GM12892 (cell line): ENCODE data around the gene SLC9A9.

ENCODE experiments used
- POLR2A ChIP-seq: IDR thresholded peaks from 2 replicates; pipeline ENCODE4 v1.6.1; 2011; ENCODE audit warnings: low read depth, low read length, control low read depth
- POLR2AphosphoS5 ChIP-seq: IDR thresholded peaks from 2 replicates; pipeline ENCODE4 v1.6.1; 2011; ENCODE audit warnings: low read depth, low read length, control low read depth
- TAF1 ChIP-seq: IDR thresholded peaks from 2 replicates; pipeline ENCODE4 v1.6.1; 2011; ENCODE audit warnings: low read depth, mild to moderate bottlenecking, control low read depth, low read length, borderline replicate concordance

GRCh38 chr3:143351354-143351753, 496.9 kb downstream of the SLC9A9 start:
- no peak for TF ChIP-seq POLR2AphosphoS5
- no peak for TF ChIP-seq TAF1
- TF ChIP-seq POLR2A: no peak
